ENCODE data around the gene BCKDHA.

- TF ChIP-seq CTCF (IDR thresholded peaks at IDR 0.05 in 8 of 11, conservative IDR thresholded peaks at IDR 0.05 in 3 of 11) (no peak), POLR2A (IDR thresholded peaks at IDR 0.05) (no peak)
These were observed 46.3 kb downstream of the BCKDHA start for GRCh38 chr19:41443813-41444455.

Measured in spleen (tissue), 7 donors.